EH (cell line): Measurements from ENCODE around the gene ELMO1.

Source experiments
- DNase-seq: peaks from one replicate; pipeline ENCODE4 v3.0.0-alpha.2; 2015; ENCODE audit warnings: low read depth

Gene ELMO1

GRCh38 chr7:36910401-36910800 is 538.3 kb downstream of the ELMO1 start:
- no peak for DNase-seq

- DNase-seq, result no peak
Measured at GRCh38 chr7:36906956-36907635, 541.6 kb downstream of the ELMO1 start.

GRCh38 chr7:36906448-36906847 is 542.2 kb downstream of the ELMO1 start:
- DNase-seq, result no peak

- no peak for DNase-seq
Measured at GRCh38 chr7:36905841-36906240, 542.8 kb downstream of the ELMO1 start.

- DNase-seq, result no peak
Measured at GRCh38 chr7:36904802-36905201, 543.9 kb downstream of the ELMO1 start.

GRCh38 chr7:36904101-36904500 is 544.6 kb downstream of the ELMO1 start:
- no peak for DNase-seq

GRCh38 chr7:36900988-36901710 is 547.5 kb downstream of the ELMO1 start:
- DNase-seq, result no peak

GRCh38 chr7:36898186-36898585 is 550.5 kb downstream of the ELMO1 start:
- no peak for DNase-seq

- no peak for DNase-seq
Measured at GRCh38 chr7:36896956-36897590, 551.6 kb downstream of the ELMO1 start.

- no peak for DNase-seq
Measured at GRCh38 chr7:36896418-36896817, 552.2 kb downstream of the ELMO1 start.

GRCh38 chr7:36895192-36895591 is 553.5 kb downstream of the ELMO1 start:
- DNase-seq, result no peak

GRCh38 chr7:36894190-36894589 is 554.5 kb downstream of the ELMO1 start:
- DNase-seq, result no peak

- no peak for DNase-seq
Measured at GRCh38 chr7:36889182-36889581, 559.5 kb downstream of the ELMO1 start.

GRCh38 chr7:36887969-36888368 is 560.7 kb downstream of the ELMO1 start:
- DNase-seq, result no peak

- DNase-seq, result no peak
Measured at GRCh38 chr7:36887233-36887632, 561.4 kb downstream of the ELMO1 start.

GRCh38 chr7:36884910-36885309 is 563.8 kb downstream of the ELMO1 start:
- DNase-seq, result no peak

- DNase-seq, result no peak
Measured at GRCh38 chr7:36884351-36884750, 564.3 kb downstream of the ELMO1 start.

- no peak for DNase-seq
Measured at GRCh38 chr7:36881233-36881874, 567.3 kb downstream of the ELMO1 start.

- no peak for DNase-seq
Measured at GRCh38 chr7:36880108-36880507, 568.6 kb downstream of the ELMO1 start.

- no peak for DNase-seq
Measured at GRCh38 chr7:36879021-36879420, 569.6 kb downstream of the ELMO1 start.

- DNase-seq, result no peak
Measured at GRCh38 chr7:36878288-36878687, 570.4 kb downstream of the ELMO1 start.

- DNase-seq, result no peak
Measured at GRCh38 chr7:36875794-36876193, 572.9 kb downstream of the ELMO1 start.

GRCh38 chr7:36874041-36874440 is 574.6 kb downstream of the ELMO1 start:
- no peak for DNase-seq
